ENCODE data around the gene PDIA3. TPM values are rescaled to one million over a fixed set of nuclear protein-coding genes. Genes with fewer than 3 reads are reported as not detected.

Gene PDIA3
- total and polyA plus RNA-seq, 2 of the 13 experiments (the other 11 are each of a cell fraction or from before 2014, with no cell fraction given) = 238 to 433 TPM

DNA sequence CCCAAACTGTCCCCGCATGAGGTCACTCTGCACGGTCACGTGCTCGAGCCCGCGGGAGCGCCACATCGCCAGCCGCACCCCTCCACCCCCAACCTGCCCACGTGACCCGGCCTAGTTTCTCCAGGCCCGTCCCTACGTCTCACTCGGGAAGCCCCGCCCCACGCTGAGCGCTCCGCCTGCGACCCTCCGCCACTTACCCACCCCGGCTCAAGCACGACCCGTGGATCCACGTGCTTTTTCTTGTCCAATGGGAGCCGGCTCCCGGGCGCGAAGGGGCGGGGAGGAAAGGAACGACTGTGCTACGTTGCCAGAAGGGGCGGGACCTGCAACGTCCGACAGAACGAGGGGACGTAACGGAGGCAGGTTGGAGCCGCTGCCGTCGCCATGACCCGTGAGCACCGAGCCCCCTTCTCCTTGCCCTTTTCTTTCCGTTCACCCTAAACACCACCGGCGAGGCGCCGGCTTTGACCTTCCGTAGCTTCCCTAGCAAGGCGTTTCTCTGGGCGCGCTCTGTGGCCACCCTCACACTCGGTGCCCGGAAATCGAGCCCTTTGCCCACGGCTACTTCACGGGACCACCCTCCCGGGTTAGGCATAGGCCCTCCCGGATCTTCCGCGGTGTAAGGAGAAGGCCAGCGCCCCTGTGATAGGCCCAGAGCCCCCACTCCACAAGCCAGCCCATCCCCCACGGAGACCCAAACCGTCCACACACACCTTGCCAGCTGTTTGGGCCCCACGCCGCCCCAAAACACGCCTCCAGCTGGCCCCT, 45.9 kb downstream of the PDIA3 start, which contains the start of gene SERF2 (continued):
- TF ChIP-seq, protein P1, sequence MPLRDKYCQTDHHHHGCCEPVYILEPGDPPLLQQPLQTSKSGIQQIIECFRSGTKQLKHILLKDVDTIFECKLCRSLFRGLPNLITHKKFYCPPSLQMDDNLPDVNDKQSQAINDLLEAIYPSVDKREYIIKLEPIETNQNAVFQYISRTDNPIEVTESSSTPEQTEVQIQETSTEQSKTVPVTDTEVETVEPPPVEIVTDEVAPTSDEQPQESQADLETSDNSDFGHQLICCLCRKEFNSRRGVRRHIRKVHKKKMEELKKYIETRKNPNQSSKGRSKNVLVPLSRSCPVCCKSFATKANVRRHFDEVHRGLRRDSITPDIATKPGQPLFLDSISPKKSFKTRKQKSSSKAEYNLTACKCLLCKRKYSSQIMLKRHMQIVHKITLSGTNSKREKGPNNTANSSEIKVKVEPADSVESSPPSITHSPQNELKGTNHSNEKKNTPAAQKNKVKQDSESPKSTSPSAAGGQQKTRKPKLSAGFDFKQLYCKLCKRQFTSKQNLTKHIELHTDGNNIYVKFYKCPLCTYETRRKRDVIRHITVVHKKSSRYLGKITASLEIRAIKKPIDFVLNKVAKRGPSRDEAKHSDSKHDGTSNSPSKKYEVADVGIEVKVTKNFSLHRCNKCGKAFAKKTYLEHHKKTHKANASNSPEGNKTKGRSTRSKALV (CRISPR knock-in tag; IDR thresholded peaks at IDR 0.05) = no peak
- no peak for TF ChIP-seq ZNF10 (CRISPR knock-in tag; IDR thresholded peaks at IDR 0.05; ENCODE audit: borderline replicate concordance, low read depth)
- TF ChIP-seq TAF1 (CRISPR knock-in tag; IDR thresholded peaks at IDR 0.05) = peak; percentile 94
- no peak for TF ChIP-seq U2AF1 (optimal IDR thresholded peaks at IDR 0.05; ENCODE audit: low read depth, low read length)
- TF ChIP-seq GTF3A (CRISPR knock-in tag; conservative IDR thresholded peaks at IDR 0.05) = no peak
- TF ChIP-seq, protein P2, sequence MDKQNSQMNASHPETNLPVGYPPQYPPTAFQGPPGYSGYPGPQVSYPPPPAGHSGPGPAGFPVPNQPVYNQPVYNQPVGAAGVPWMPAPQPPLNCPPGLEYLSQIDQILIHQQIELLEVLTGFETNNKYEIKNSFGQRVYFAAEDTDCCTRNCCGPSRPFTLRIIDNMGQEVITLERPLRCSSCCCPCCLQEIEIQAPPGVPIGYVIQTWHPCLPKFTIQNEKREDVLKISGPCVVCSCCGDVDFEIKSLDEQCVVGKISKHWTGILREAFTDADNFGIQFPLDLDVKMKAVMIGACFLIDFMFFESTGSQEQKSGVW (CRISPR knock-in tag; IDR thresholded peaks at IDR 0.05; ENCODE audit: borderline replicate concordance) = no peak
- TF ChIP-seq ZNF670 (CRISPR knock-in tag; IDR thresholded peaks at IDR 0.05; ENCODE audit: borderline replicate concordance) = no peak
- peak; percentile 54 for TF ChIP-seq AGO1 (IDR thresholded peaks at IDR 0.05; ENCODE audit: low read depth, low read length, poor library complexity, severe bottlenecking)
- 0 out of 2 replicates have a peak, but pooled peaks have one; percentile 37 for TF ChIP-seq ZFP37 (CRISPR knock-in tag; IDR thresholded peaks at IDR 0.05; ENCODE audit: borderline replicate concordance)
- no peak for TF ChIP-seq ZNF709 (CRISPR knock-in tag; IDR thresholded peaks at IDR 0.05)
- TF ChIP-seq, protein P3, sequence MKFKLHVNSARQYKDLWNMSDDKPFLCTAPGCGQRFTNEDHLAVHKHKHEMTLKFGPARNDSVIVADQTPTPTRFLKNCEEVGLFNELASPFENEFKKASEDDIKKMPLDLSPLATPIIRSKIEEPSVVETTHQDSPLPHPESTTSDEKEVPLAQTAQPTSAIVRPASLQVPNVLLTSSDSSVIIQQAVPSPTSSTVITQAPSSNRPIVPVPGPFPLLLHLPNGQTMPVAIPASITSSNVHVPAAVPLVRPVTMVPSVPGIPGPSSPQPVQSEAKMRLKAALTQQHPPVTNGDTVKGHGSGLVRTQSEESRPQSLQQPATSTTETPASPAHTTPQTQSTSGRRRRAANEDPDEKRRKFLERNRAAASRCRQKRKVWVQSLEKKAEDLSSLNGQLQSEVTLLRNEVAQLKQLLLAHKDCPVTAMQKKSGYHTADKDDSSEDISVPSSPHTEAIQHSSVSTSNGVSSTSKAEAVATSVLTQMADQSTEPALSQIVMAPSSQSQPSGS (CRISPR knock-in tag; IDR thresholded peaks at IDR 0.05) = peak; percentile 70; the same call in 1 of the 2 replicates
- no peak for TF ChIP-seq ZNF761 (CRISPR knock-in tag; conservative IDR thresholded peaks at IDR 0.05)
- TF ChIP-seq SP1 (IDR thresholded peaks at IDR 0.05) = no peak
- peak; percentile 87 for TF ChIP-seq SP1 (CRISPR knock-in tag; IDR thresholded peaks at IDR 0.05)
- TF ChIP-seq TCF7L2 (IDR thresholded peaks at IDR 0.05; ENCODE audit: low read depth, low read length) = no peak
- no peak; the same call in 1 of the 2 replicates for TF ChIP-seq ZNF317 (CRISPR knock-in tag; IDR thresholded peaks at IDR 0.05)
- TF ChIP-seq POLR2G (IDR thresholded peaks at IDR 0.05; ENCODE audit: low read depth, low read length) = peak; percentile 95
- TF ChIP-seq MAF1 (CRISPR knock-in tag; IDR thresholded peaks at IDR 0.05; ENCODE audit: borderline replicate concordance) = no peak
- TF ChIP-seq FOXP1 (IDR thresholded peaks at IDR 0.05) = no peak
- 0 out of 2 replicates have a peak, but pooled peaks have one; percentile 6 for TF ChIP-seq FOXP1 (CRISPR knock-in tag; IDR thresholded peaks at IDR 0.05)
- TF ChIP-seq MIER3 (CRISPR knock-in tag; IDR thresholded peaks at IDR 0.05; ENCODE audit: borderline replicate concordance) = no peak; the same call in 1 of the 2 replicates
- TF ChIP-seq, protein P4, sequence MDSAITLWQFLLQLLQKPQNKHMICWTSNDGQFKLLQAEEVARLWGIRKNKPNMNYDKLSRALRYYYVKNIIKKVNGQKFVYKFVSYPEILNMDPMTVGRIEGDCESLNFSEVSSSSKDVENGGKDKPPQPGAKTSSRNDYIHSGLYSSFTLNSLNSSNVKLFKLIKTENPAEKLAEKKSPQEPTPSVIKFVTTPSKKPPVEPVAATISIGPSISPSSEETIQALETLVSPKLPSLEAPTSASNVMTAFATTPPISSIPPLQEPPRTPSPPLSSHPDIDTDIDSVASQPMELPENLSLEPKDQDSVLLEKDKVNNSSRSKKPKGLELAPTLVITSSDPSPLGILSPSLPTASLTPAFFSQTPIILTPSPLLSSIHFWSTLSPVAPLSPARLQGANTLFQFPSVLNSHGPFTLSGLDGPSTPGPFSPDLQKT (CRISPR knock-in tag; IDR thresholded peaks at IDR 0.05; ENCODE audit: borderline replicate concordance) = no peak
- TF ChIP-seq ZNF713 (CRISPR knock-in tag; IDR thresholded peaks at IDR 0.05) = peak; percentile 73; the same call in 1 of the 2 replicates
- TF ChIP-seq YEATS4 (CRISPR knock-in tag; IDR thresholded peaks at IDR 0.05; ENCODE audit: borderline replicate concordance) = peak; percentile 89
- TF ChIP-seq SMAD9 (CRISPR knock-in tag; IDR thresholded peaks at IDR 0.05) = no peak
- no peak for TF ChIP-seq KAT2B (IDR thresholded peaks at IDR 0.05; ENCODE audit: borderline replicate concordance, low read depth, low read length)
- TF ChIP-seq MTA3 (CRISPR knock-in tag; IDR thresholded peaks at IDR 0.05) = no peak

Data from HepG2 (cell line).